ENCODE results near the gene CD7. TPM values are rescaled to one million over a fixed set of nuclear protein-coding genes. Genes with fewer than 3 reads are reported as not detected.

The CD7 gene
- polyA plus RNA-seq, 3 donors: 0.38 to 3.6 (median 0.42) TPM

DNA sequence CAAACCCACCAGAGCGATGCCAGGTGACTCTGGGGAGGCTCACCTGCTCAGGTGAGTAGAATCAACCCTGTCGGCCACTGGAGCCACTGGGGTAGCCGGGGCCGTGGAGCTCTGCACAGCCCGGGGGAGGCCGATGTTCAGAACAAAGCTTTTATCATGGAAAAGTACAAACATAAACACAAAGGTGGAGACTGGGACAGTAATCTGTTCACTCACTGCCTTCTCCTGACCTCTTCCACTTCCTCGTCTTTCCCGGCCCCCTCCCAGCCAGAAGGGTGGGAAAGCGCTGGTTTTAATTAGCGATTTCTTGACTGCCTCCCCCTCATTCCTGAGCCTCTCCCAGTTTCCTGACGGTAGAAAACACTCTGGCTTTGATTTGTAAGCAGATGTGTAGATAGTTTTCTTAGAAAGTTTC, 31.9 kb upstream of the CD7 start:
- Histone ChIP-seq H3K27ac (ENCODE audit: low read depth in 1 of 2, low read length in 2 of 2) (no peak overlapping the region), H3K27me3 (ENCODE audit: control insufficient read depth in 2 of 2, insufficient read depth in 2 of 2, low read length in 2 of 2) (peaks cover 0 to 5% of the 10 kb centered on the region in 2 donors), H3K79me2 (ENCODE audit: insufficient read depth, low read length) (no peaks in the 10 kb centered on the region), H4K20me1 (ENCODE audit: insufficient read depth, low read length) (no peaks in the 10 kb centered on the region), H3K9me3 (replicated peaks in 1 of 2; ENCODE audit: control insufficient read depth in 1 of 2, insufficient read depth in 1 of 2, low read length in 2 of 2) (no peaks in the 10 kb centered on the region), H2AFZ (ENCODE audit: insufficient read depth, low read depth, low read length, poor library complexity, severe bottlenecking) (no peak overlapping the region), H3K9ac (ENCODE audit: insufficient read depth, low read length, poor library complexity, severe bottlenecking) (no peak overlapping the region), H3K36me3 (replicated peaks in 1 of 2; ENCODE audit: control insufficient read depth in 1 of 2, insufficient read depth in 2 of 2, low read length in 2 of 2) (no peaks in the 10 kb centered on the region), H3K4me2 (replicated peaks; ENCODE audit: extremely low read depth, low read length, poor library complexity, severe bottlenecking) (no peak overlapping the region), H3K4me3 (replicated peaks in 1 of 3; ENCODE audit: low read depth in 2 of 3, low read length in 3 of 3) (no peak overlapping the region), H3K4me1 (ENCODE audit: control insufficient read depth in 1 of 2, insufficient read depth in 2 of 2, low read length in 2 of 2) (peaks cover 6 to 14% of the 10 kb centered on the region in 2 donors)
- no peak for DNase-seq
- intact Hi-C loops (cut with micrococcal nuclease): no loop called here
- no peaks in the 10 kb centered on the region for H3K36me3 Mint-ChIP-seq
- H3K27me3 Mint-ChIP-seq (ENCODE audit: low read depth in 3 of 3): peaks cover 5 to 19% (median 18%) of the 10 kb centered on the region in 3 donors
- H3K27ac Mint-ChIP-seq: peak overlapping the region in 1 of 7 donors; percentile 61
- H3K9me3 Mint-ChIP-seq: no peaks in the 10 kb centered on the region
- H3K4me3 Mint-ChIP-seq: no peak overlapping the region
- 92% methylated on average over 4 of the region's 11 CpGs for WGBS (ENCODE audit: insufficient coverage)
- no peak for TF ChIP-seq CTCF (IDR thresholded peaks at IDR 0.05)
- H3K4me1 Mint-ChIP-seq: peaks cover 13% of the 10 kb centered on the region

GRCh38 chr17:82348866-82349265, 31.5 kb upstream of the CD7 start:
- Histone ChIP-seq H3K79me2 (ENCODE audit: insufficient read depth, low read length) (no peaks in the 10 kb centered on the region), H3K4me2 (replicated peaks; ENCODE audit: extremely low read depth, low read length, poor library complexity, severe bottlenecking) (no peak overlapping the region), H3K27me3 (ENCODE audit: control insufficient read depth in 2 of 2, insufficient read depth in 2 of 2, low read length in 2 of 2) (peaks cover 0 to 5% of the 10 kb centered on the region in 2 donors), H3K4me3 (replicated peaks in 1 of 3; ENCODE audit: low read depth in 2 of 3, low read length in 3 of 3) (no peak overlapping the region), H4K20me1 (ENCODE audit: insufficient read depth, low read length) (no peaks in the 10 kb centered on the region), H3K9me3 (replicated peaks in 1 of 2; ENCODE audit: control insufficient read depth in 1 of 2, insufficient read depth in 1 of 2, low read length in 2 of 2) (no peaks in the 10 kb centered on the region), H3K4me1 (ENCODE audit: control insufficient read depth in 1 of 2, insufficient read depth in 2 of 2, low read length in 2 of 2) (peaks cover 6 to 14% of the 10 kb centered on the region in 2 donors), H3K9ac (ENCODE audit: insufficient read depth, low read length, poor library complexity, severe bottlenecking) (no peak overlapping the region), H3K27ac (ENCODE audit: low read depth in 1 of 2, low read length in 2 of 2) (no peak overlapping the region), H2AFZ (ENCODE audit: insufficient read depth, low read depth, low read length, poor library complexity, severe bottlenecking) (no peak overlapping the region), H3K36me3 (replicated peaks in 1 of 2; ENCODE audit: control insufficient read depth in 1 of 2, insufficient read depth in 2 of 2, low read length in 2 of 2) (no peaks in the 10 kb centered on the region)
- 100% methylated on average over 6 of the region's 11 CpGs for WGBS (ENCODE audit: insufficient coverage)
- no peak overlapping the region for H3K27ac Mint-ChIP-seq
- no peak for DNase-seq
- H3K9me3 Mint-ChIP-seq: no peaks in the 10 kb centered on the region
- H3K27me3 Mint-ChIP-seq (ENCODE audit: low read depth in 3 of 3): peaks cover 5 to 19% (median 18%) of the 10 kb centered on the region in 3 donors
- H3K4me3 Mint-ChIP-seq: no peak overlapping the region
- intact Hi-C loops (cut with micrococcal nuclease): no loop called here
- H3K4me1 Mint-ChIP-seq: peaks cover 13% of the 10 kb centered on the region
- no peaks in the 10 kb centered on the region for H3K36me3 Mint-ChIP-seq
- no peak for TF ChIP-seq CTCF (IDR thresholded peaks at IDR 0.05)

Data from CD14-positive monocyte (primary cell).